MM.1S (cell line): Measurements from ENCODE around the gene ZNG1E.
"Not testable (repeated sequence)": the region's sequence is repeated elsewhere in the genome, so short reads cannot be mapped to it uniquely, and the experiment has no call there.

ENCODE experiments used
- EZH2 ChIP-seq: fragments of 300-600 bp; sonication (generic); optimal IDR thresholded peaks from 2 replicates; pipeline ENCODE3; 2017; ENCODE audit warnings: low read depth, mild to moderate bottlenecking, antibody characterized with exemption, low read length, mixed read lengths
- TF ChIP-seq, protein P1 (sequence below): fragments of 300-600 bp; sonication (generic); IDR thresholded peaks from 2 replicates; pipeline ENCODE4 v1.5.1; 2016; ENCODE audit warnings: antibody characterized with exemption, low read length, mixed read lengths

DNA sequence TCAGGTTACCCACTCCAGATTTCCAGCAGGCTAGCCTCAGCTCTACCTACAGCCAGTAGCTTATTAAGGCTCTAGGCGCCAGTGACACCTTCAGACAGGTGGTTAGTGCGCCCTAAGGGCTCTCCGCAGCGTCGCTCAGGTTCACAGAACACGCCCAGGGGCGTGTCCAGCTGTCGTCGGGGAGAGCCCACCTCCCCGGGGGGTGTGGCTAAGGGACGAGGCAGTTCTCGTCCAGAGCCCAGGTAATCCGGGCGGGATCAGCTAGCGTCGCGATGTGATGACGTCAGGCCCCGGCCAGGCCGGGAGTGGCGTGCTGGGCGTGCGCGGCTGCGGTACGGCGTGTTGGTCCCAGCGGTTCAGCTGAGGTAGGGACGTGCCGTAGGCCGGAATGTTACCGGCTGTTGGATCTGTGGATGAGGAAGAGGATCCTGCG, at the start of gene ZNG1E:
- TF ChIP-seq, protein P1, sequence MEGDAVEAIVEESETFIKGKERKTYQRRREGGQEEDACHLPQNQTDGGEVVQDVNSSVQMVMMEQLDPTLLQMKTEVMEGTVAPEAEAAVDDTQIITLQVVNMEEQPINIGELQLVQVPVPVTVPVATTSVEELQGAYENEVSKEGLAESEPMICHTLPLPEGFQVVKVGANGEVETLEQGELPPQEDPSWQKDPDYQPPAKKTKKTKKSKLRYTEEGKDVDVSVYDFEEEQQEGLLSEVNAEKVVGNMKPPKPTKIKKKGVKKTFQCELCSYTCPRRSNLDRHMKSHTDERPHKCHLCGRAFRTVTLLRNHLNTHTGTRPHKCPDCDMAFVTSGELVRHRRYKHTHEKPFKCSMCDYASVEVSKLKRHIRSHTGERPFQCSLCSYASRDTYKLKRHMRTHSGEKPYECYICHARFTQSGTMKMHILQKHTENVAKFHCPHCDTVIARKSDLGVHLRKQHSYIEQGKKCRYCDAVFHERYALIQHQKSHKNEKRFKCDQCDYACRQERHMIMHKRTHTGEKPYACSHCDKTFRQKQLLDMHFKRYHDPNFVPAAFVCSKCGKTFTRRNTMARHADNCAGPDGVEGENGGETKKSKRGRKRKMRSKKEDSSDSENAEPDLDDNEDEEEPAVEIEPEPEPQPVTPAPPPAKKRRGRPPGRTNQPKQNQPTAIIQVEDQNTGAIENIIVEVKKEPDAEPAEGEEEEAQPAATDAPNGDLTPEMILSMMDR: not testable (repeated sequence)
- not testable (repeated sequence) for TF ChIP-seq EZH2
